DOHH2 (cell line): ENCODE measurements around the gene TRIM54.

ENCODE experiments used
- EZH2phosphoT487 ChIP-seq: fragments of 200-600 bp; sonication (generic); IDR thresholded peaks from 2 replicates; pipeline ENCODE4 v1.6.1; 2017; ENCODE audit warnings: borderline replicate concordance, mild to moderate bottlenecking, antibody characterized with exemption, low read length, moderate library complexity, mixed read lengths
- TF ChIP-seq, protein P1 (sequence below): fragments of 200-600 bp; sonication (generic); IDR thresholded peaks from one replicate; pipeline ENCODE4 v1.5.1; 2014; ENCODE audit warnings: antibody characterized with exemption, mild to moderate bottlenecking, low read depth, low read length; ENCODE audit not compliant: poor library complexity, severe bottlenecking

GRCh38 chr2:27316655-27317412 is 34.6 kb downstream of the TRIM54 start:
- TF ChIP-seq, protein P1, sequence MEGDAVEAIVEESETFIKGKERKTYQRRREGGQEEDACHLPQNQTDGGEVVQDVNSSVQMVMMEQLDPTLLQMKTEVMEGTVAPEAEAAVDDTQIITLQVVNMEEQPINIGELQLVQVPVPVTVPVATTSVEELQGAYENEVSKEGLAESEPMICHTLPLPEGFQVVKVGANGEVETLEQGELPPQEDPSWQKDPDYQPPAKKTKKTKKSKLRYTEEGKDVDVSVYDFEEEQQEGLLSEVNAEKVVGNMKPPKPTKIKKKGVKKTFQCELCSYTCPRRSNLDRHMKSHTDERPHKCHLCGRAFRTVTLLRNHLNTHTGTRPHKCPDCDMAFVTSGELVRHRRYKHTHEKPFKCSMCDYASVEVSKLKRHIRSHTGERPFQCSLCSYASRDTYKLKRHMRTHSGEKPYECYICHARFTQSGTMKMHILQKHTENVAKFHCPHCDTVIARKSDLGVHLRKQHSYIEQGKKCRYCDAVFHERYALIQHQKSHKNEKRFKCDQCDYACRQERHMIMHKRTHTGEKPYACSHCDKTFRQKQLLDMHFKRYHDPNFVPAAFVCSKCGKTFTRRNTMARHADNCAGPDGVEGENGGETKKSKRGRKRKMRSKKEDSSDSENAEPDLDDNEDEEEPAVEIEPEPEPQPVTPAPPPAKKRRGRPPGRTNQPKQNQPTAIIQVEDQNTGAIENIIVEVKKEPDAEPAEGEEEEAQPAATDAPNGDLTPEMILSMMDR, result no peak
- TF ChIP-seq EZH2phosphoT487, result no peak
